ENCODE data around the gene PNMA5.

The PNMA5 gene

DNA sequence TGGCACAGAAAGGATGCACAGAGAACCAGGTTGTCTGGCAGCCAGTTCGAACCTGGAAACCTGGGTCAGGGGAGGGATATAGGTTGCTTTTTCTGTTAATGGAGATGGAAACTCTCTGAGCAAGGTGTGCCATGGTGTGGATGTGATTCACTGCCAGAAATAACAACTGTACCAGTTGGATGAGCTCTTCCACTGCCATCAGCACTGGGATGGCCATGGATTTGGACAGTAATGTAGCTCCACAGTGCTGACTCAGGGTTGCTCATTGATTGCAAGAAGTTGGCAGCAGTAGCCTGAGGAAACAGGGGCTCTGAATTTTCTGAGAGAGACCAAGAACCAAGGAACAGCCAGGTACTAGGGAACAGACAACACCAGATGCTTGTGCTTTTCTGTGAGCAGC lies 33.8 kb downstream of the PNMA5 start:
- TF ChIP-seq, protein P1, sequence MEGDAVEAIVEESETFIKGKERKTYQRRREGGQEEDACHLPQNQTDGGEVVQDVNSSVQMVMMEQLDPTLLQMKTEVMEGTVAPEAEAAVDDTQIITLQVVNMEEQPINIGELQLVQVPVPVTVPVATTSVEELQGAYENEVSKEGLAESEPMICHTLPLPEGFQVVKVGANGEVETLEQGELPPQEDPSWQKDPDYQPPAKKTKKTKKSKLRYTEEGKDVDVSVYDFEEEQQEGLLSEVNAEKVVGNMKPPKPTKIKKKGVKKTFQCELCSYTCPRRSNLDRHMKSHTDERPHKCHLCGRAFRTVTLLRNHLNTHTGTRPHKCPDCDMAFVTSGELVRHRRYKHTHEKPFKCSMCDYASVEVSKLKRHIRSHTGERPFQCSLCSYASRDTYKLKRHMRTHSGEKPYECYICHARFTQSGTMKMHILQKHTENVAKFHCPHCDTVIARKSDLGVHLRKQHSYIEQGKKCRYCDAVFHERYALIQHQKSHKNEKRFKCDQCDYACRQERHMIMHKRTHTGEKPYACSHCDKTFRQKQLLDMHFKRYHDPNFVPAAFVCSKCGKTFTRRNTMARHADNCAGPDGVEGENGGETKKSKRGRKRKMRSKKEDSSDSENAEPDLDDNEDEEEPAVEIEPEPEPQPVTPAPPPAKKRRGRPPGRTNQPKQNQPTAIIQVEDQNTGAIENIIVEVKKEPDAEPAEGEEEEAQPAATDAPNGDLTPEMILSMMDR (IDR thresholded peaks at IDR 0.05; ENCODE audit: low read depth, low read length): no peak
- no peak overlapping the region for H3K27ac ChIP-seq
- DNase-seq: no peak
- no peaks in the 10 kb centered on the region for H3K36me3 ChIP-seq
- H3K27me3 ChIP-seq (ENCODE audit: insufficient read depth, low read depth, severe bottlenecking): peaks cover 61% of the 10 kb centered on the region
- H3K9me3 ChIP-seq (ENCODE audit: severe bottlenecking): peaks cover 4% of the 10 kb centered on the region
- H3K4me3 ChIP-seq (ENCODE audit: low read depth, low read length): no peak overlapping the region

DNA sequence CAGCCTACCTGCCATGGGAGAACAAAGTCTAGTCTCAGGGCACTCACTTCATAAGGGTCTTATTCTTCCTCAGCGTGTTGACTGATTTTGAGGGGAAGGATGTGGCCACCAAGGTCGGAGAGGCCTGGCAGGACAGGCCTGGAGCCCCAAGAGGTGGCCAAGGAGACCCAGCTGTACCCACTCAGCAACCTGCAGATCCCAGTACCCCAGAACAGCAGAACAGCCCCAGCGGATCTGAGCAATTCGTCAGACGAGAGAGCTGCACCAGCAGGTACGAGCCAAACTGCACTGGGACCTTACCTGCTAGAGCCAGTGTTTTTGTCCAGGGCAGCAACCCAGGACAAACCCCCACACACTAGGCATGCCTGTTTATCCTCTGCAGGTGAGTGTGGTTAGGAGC lies 34.3 kb downstream of the PNMA5 start:
- Histone ChIP-seq H3K9me3 (ENCODE audit: severe bottlenecking) (peaks cover 4% of the 10 kb centered on the region), H3K36me3 (no peaks in the 10 kb centered on the region), H3K27ac (no peak overlapping the region), H3K4me3 (ENCODE audit: low read depth, low read length) (no peak overlapping the region), H3K27me3 (ENCODE audit: insufficient read depth, low read depth, severe bottlenecking) (peaks cover 62% of the 10 kb centered on the region)
- no peak for DNase-seq
- TF ChIP-seq, protein P1 (IDR thresholded peaks at IDR 0.05; ENCODE audit: low read depth, low read length): no peak

DNA sequence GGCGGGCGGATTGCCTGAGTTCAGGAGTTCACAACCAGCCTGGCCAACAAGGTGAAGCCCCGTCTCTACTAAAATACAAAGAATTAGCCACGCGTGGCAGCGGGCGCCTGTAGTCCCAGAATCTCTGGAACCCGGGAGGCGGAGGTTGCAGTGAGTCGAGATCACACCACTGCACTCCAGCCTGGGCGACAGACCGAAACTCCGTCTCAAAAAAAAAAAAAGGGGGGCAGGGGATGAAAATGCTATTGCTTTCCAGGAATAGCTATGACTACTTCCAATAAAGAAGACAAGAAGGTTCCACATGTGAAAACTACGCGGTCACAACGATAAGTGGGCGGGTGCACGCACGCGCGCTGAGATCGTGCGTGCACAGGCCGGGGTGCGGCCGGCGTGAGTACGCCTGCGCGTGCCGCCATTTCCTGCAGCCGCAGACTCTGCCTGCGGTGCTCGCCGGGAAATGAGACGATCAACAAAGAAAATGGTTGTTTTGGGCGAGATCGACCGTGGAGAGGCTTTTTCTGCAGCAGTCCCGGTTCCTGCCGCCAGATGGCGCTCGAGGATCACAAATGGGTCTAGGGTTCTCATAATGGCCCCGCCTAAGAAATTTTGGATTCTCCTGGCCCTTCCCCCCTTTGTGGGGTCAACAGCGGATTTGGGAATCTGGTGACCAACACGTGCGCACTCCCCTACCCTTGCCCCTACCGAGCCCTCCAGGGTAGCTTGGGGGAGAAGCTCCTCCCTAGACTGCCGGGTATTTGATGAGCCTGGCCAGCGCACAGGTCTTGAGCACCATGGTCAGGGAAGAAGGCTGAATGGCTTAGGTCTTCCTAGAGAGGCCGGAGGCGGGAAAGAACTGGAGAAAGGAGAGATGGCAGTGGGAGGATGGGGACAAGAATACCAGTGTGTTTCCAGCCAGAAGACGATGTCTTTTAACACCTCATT lies 35.1 kb downstream of the PNMA5 start:
- Histone ChIP-seq H3K36me3 (no peaks in the 10 kb centered on the region), H3K27ac (no peak overlapping the region), H3K27me3 (ENCODE audit: insufficient read depth, low read depth, severe bottlenecking) (peaks cover 60% of the 10 kb centered on the region), H3K4me3 (ENCODE audit: low read depth, low read length) (no peak overlapping the region), H3K9me3 (ENCODE audit: severe bottlenecking) (peaks cover 4% of the 10 kb centered on the region)
- peak; percentile 88 for DNase-seq
- TF ChIP-seq, protein P1 (IDR thresholded peaks at IDR 0.05; ENCODE audit: low read depth, low read length): peak; percentile 91

DNA sequence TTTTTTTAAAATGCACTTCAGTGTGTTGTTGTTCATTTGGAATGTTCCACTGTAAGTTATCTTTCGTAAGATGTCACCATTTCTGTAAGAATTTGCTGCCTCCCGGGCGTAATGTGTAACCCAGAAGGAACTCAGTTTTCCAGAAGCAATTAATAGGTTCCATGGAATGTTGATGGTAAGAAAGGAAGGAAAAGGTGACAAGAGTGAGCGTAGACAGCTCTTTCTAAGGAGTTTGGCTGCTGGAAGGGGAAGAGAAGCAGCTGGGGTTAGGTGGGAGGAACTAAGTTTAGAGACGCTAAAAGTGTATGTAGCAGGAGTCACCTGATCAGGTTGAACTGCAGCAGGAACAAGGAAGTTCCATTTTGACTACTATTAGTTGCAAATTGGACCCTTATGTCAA lies 35.9 kb downstream of the PNMA5 start:
- Histone ChIP-seq H3K27ac (no peak overlapping the region), H3K36me3 (no peaks in the 10 kb centered on the region), H3K27me3 (ENCODE audit: insufficient read depth, low read depth, severe bottlenecking) (peaks cover 55% of the 10 kb centered on the region), H3K4me3 (ENCODE audit: low read depth, low read length) (no peak overlapping the region), H3K9me3 (ENCODE audit: severe bottlenecking) (peaks cover 4% of the 10 kb centered on the region)
- TF ChIP-seq, protein P1 (IDR thresholded peaks at IDR 0.05; ENCODE audit: low read depth, low read length): no peak
- no peak for DNase-seq

DNA sequence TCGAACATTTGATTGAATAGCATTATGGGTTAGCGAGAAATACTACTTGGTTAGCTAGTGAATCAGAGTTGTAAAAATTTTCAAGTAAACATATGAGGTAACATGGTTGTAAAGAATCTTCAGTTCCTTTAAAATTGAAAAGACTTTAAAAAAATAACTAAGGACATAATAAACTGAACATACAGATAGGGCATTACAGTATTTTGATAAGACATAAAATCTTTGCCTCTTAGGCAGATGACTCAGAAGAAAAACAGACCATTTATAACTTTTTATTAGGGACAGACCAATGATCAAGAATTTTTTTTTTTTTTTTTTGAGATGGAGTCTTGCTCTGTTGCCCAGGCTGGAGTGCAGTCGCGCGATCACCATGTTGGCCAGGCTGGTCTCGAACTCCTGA lies 43.1 kb downstream of the PNMA5 start:
- no peaks in the 10 kb centered on the region for H3K9me3 ChIP-seq (ENCODE audit: severe bottlenecking)
- TF ChIP-seq, protein P1 (IDR thresholded peaks at IDR 0.05; ENCODE audit: low read depth, low read length): no peak
- no peak overlapping the region for H3K4me3 ChIP-seq (ENCODE audit: low read depth, low read length)
- no peak overlapping the region for H3K27ac ChIP-seq
- no peaks in the 10 kb centered on the region for H3K36me3 ChIP-seq
- peaks cover 44% of the 10 kb centered on the region for H3K27me3 ChIP-seq (ENCODE audit: insufficient read depth, low read depth, severe bottlenecking)
- no peak for DNase-seq

All from WERI-Rb-1 (cell line).